GM18868 (cell line): ENCODE data around the gene COX6B2.

Experiments used
- ATAC-seq: cut with Tn5 transposase; IDR thresholded peaks from one replicate; pipeline ENCODE4 v1.9.1; 2021; ENCODE audit warnings: mild to moderate bottlenecking, moderate library complexity; ENCODE audit not compliant: unreplicated experiment

The COX6B2 gene

DNA sequence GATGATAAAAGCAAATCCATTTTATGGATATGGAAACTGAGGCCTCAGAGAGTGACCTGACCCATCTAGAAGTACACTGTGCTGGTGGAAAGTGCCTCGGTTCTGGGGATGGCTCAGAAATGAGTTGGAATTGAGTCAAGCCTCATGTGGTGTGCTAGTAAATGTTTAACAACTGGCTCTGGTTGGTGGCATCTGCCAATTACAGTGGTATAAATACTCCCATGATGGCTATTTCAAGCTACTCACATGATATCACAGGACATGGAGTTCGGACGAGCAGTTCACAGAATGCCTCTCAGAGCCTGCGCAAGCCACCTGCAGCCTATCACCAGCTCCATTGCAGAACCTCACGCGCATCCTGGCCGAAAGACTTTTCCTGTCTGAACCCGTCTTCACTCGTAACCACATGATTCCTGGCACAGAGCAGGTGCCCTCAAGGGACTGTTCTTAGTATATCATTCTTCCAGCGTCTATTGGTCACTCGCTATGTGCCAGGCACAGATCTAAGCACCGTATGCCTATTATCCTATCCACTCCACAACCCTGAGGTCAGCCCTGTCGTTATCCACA lies 38.5 kb downstream of the COX6B2 start:
- no peak for ATAC-seq

DNA sequence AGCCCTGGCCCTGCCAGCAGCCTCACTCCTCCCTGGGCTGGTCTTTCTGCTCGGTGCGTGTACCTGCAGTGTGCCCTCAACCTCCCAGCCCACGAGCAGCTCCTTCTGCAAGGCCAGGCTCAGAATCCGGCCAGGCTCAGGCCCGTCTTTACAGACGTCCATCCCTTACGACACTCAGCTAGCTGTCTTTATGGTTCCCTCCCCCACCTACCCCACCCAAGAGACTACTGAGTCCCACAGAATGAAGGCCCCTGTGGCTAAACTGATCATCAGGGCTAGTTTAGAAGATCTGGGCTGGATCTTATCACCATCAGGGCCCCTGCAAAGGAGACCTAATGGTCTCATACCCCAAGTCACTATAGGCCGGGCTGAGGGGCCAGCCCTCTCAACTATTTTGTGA lies 40.1 kb downstream of the COX6B2 start:
- ATAC-seq, result no peak

DNA sequence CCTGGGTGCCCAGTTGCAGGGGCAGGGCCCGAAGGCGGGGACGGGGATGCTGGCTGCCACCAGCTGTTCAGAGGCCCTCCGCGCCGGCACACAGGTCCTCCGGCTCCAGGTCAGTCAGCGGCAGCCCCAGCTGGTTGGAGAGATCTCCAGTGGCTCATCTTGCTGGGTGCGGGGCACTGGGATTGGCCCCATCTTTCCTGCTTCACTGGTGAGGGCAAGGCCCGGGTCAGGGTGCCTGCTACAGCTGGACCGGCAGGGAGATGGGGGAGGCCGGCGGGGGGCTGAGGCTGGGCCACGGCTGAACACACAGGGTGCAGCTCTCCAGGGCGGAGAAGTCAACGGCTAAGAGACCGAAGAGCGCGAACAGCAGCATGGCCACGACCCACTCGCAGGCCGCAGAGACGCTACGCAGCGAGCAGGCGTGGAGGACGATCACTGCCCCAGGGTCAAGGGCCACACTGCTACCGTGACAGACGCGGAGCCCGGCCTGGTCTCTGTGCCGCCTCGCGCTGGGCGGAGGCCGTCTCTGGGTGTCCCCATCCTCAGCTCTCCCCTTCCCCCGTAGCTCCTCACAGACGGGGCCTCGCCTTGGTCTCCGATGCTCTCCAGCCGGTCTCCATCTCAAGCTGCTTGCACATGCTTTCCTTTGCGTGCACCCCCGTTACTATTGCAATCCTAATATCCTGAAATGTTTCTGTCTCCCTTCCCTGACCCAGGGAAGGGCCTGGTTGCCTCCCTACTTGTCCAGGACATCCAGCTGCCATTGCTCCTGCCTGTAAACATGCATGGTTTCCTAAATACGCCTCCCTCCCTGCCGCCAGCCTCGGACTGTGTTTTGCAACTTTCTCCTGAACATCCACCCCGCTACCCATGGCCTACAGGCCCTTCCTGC lies 41.7 kb downstream of the COX6B2 start:
- ATAC-seq, result no peak

DNA sequence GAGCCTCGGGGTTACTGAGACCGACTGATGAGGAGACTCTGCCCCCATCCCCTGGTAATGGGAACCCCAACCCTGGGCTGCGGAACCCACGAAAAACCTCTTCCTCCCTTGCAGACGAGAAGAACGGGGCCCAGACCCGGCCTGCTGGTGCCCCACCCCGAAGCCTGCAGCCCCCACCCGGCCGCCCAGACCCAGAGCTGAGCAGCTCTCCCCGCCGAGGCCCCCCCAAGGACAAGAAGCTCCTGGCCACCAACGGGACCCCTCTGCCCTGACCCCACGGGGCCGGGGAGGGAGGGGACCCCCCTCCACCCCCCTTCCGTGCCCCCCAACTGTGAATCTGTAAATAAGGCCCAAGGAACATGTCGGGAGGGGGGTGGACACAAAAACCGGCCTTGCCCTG lies 42.7 kb downstream of the COX6B2 start:
- no peak for ATAC-seq

DNA sequence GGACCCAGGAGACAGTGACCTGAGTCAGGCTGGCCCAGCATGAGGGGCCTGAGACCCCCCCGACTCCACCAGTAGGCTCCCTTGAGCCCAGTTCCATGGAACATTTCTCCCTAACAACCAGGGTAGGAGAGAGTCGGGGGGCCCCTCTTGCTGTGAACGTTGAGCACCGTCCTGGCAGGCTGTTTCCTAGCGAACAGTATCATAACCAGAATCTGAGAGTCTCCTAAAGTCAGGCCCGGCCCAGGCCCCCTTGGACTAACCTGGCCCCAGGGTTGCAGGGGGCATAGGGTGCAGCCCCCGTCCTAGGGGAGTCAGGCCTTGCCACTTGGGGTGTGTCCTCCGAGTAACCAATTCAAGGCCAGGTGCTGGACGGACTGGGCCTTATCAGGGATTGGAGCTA lies 43.1 kb downstream of the COX6B2 start:
- no peak for ATAC-seq

DNA sequence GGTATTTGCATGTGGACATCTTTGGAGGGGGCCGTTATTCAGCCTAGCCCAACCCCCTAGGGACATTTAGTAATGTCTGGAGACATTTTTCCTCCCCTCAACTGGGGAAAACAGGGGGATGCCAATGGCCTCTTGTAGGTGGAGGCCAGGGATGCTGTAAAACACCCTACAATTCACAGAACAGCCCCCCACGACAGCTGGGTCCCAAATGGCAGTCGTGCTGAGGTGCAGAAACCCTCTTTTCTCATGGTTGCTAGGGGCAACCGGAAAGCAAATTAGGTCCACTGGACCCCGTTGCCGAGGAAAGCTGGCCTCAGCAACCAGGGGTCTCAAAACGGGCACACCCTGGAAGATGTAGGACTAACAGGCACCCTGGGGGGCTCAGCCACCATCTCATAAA lies 44.0 kb downstream of the COX6B2 start:
- ATAC-seq, result no peak

DNA sequence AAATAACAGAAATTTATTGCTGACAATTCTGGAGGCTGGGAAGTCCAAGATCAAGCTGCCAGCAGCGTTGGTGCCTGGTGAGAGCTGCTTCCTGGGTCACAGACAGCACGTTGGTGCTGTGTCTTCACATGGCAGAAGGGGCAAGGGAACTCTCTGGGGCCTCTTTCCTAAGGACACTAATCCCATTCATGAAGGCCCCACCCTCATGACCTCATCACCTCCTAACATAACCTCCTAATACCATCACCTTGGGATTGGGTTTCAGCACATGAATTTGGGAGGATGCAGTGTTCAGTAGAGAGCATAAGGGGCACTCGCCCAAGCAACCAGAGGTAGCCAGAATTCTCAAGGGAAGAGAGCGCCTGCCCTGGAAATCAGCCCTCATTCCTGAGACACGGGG lies 45.1 kb downstream of the COX6B2 start:
- ATAC-seq, result no peak

DNA sequence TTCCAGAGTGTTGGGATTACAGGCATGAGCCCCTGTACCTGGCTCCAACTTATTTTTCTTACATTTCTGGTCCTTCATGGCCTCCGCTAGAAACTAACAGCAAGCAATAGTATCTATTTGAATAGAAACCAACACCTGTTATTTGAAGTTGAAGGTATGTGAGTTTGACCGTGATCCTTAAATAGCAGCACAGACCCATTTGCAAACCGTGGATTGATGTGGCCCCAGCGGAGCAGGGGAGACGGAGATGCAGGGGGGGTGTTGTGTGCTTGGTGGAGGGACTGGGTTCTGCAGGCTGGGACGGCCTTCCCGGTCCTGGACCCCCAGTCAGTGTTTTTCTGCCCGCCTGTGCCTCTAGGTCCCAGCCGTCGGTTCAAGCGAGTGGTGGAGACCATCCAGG lies 46.2 kb downstream of the COX6B2 start:
- ATAC-seq, result no peak

DNA sequence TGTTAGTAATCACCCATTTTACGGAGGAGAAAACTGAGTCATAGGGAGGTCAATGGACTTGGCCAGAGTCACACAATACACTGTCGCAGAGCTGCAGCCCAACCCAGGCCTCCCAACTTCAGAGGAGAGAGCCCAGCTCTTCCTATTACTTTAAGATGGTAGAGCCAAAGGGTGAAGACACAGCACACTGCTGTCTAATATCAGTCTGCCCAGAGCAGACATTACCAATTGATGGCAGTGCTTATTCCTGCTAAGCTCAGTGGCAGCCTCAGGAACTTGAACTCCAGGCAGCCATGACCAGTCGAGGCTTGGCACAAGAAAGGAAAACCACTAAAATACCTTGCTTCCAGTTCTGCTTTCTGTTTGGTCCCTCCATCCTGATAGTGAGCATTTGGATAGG lies 47.8 kb downstream of the COX6B2 start:
- no peak for ATAC-seq

DNA sequence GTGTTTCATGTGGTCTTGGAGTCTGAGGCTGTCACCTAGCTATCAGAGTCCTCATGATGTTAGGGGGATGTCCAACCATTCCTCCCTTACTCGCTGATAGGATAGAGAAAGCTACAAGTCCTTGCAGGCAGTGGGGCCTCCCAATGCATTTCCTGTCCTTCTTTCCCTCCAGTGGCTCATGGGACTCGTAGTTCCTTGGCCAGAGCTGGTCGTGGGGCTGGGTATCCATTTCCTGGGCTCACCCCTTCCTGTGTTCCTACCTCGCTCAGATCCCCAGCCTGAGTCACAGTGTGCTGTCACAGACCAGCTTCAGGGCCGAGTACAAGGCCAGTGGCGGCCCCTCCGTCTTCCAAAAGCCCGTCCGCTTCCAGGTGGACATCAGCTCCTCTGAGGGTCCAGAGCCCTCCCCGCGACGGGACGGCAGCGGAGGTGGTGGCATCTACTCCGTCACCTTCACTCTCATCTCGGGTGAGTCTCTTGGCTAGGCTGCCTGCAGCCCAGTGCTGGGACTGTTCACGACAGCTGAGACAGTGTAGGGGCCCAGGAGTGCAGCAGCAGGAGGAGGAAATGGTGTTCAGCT lies 48.4 kb downstream of the COX6B2 start:
- ATAC-seq, result no peak

DNA sequence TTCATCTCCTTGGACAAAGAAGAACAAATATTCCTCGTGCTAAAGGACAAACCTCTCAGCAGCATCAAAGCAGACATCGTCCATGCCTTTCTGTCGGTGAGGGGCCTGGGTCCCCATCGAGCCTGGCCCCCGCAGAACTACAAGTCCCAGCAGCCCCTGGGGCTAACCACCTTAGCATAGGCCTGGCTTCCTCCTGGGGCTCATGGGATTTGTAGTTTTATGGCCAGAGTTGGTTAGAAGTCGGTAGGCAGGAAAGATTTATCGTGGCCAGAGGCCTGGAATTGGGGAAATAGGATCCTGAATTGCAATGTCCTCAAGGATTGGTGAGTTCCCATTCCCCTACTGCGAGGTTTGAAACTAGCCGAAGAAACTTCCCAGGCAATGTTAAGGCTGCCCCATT lies 49.0 kb downstream of the COX6B2 start:
- ATAC-seq, result no peak

DNA sequence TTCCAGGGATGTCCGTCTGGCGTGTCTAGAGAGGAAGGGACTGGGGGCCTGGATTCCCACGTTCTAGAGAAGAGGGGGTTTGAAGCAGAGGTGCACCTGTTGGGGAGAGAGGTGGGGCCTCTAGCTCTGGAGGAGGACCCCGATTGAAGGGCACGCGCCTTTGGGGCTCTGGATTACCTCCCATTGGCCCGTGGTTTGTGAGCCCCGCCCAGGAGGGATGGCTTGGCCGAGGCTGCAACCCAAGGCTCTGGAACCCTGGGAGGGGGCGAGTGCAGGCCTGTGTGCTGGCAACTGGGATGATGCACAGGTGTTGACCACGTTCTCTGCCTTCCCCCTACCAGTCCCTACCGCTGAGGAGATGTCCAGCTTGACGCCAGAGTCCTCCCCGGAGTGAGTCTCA lies 49.5 kb downstream of the COX6B2 start:
- no peak for ATAC-seq

DNA sequence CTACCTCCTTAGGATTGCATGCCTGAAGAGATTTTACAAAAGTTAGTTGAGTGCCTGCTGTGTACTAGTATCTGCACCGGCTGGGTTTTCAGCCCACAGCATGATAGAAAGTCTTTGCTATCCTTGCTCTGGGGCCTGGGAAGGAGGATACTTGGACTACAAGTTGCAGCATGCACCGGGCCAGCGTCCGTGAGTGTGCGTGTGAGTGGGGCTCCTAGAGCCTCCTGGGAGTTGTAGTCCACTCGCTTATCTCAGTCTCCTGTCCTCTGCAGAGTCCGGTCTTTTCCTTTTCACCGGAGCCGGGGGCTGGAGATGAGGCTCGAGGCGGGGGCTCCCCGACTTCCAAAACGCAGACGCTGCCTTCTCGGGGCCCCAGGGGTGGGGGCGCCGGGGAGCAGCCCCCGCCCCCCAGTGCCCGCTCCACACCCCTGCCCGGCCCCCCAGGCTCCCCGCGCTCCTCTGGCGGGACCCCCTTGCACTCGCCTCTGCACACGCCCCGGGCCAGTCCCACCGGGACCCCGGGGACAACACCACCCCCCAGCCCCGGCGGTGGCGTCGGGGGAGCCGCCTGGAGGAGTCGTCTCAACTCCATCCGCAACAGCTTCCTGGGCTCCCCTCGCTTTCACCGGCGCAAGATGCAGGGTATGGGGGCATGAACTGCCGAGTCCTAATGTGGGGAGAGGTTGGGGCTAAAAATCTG lies 50.1 kb downstream of the COX6B2 start:
- ATAC-seq, result no peak

DNA sequence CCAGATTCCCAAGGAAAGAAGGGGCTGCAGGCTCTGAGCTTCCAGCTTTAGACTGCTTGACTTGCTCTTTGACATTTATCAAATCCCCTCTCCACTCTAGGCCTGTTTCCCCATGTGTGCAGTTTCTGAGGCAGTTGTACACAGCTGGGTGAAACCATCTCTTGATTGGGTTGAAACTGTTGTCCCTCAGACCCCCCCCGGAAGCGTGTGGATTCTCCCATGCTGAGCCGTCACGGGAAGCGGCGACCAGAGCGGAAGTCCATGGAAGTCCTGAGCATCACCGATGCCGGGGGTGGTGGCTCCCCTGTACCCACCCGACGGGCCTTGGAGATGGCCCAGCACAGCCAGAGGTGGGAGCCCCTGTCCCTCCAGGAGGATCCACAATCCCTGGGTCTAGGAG lies 51.0 kb downstream of the COX6B2 start:
- ATAC-seq, result no peak

DNA sequence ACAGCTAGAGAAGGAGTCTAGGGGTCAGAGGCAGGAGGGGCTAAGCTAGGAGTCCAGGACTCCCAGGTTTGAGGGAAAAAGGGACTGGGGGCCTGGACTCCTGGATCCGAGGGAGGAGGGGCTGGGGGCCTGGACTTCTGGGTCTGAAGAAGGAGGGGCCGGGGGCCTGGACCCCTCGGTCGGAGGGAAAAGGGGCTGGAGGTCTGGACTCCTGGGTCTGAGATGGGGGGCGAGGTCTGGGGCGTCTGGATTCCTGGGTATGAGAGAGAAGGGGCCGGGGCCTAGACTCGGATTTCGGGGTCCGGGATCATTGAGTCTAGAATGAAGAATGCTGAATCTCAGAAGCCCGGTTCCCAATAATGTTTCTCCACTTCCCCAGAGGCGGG lies 52.2 kb downstream of the COX6B2 start:
- ATAC-seq, result no peak

DNA sequence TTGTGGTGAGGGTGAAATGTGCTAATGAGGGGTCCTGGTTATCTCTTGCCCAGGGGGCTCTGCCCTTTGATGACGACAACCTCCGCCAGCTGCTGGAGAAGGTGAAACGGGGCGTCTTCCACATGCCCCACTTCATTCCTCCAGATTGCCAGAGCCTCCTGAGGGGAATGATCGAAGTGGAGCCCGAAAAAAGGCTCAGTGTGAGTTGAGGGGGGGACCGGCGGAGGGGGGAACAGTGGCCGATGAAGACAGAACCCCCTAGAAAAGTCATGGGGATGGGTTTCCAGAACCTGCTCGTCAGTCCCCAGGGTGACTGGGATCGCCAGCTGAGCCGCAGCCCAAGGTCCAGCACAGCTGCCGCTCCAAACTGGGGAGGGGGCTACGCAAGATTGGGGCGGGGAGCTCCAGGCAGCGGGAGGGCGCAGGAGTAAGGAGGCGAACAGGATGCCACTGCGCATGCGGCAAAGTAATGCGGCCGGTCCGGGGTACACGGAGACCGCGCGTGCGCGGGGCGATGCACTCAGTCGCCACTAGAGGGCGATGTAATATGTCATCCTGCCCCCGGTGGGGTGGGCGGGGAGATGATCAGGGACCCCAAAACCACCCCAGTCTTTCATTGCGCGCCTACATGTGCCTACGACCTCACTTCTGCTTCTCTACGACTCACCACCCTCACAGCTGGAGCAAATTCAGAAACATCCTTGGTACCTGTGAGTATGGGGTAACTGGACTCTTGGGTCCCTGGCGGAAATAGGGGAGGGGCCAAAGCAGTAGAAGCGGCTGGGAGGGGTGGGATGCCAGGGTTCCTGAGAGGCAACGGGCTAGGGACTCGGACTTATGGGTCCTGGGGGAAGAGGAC lies 52.8 kb downstream of the COX6B2 start:
- peak; percentile 71 for ATAC-seq

DNA sequence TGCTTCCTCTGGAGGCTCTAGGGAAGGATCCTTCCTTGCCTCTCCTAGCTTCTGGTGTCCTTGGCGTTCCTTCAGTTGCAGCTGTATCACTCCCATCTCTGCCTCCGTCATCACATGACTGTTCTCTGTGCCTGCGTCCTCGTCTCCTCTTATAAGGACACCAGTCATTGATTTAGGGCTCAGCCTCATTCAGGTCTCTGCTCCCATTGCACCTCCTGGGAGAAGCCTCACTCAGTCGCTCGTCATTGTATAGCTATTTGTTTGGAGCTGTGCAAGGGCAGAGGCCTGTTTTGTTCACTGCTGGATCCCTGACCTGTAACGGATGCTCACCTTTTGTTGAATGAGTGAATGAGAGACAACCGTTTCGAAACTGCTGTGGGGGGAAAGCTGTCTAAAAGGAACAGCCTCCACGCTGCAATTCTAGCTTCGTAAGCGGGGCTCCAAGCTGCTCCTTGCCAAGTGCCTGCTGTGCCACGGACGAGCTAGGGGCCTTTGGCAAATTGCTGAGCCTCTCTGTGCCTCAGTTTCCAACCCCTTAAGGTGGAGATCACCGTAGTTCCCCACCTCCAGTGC lies 53.5 kb downstream of the COX6B2 start:
- no peak for ATAC-seq

DNA sequence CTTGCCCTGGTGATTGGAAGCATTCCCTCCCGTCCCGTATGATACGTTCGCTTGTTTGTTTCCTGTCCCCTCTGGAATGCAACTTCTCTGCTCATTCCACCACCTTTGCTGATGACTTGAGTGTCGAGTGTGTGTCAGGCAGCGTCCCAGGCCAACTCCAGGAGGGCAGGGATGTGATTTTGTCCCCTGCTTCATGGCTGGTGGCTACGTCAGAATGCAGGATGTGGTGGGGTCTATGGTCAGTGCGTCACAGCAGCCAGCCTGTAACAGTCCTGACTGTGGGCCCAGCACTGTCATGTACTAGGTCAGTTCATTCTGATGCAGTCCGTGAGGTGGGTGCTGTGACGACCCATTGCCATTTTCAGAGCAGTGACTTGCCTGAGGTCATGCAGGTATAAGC lies 54.5 kb downstream of the COX6B2 start:
- no peak for ATAC-seq
